ENCODE results near the gene LIPT1. TPM values are rescaled to one million over a fixed set of nuclear protein-coding genes. Genes with fewer than 3 reads are reported as not detected.

Gene LIPT1
- total RNA-seq, 6 experiments from 2014 or later: 1.9 to 5.0 (median 3.6) TPM

GRCh38 chr2:99140860-99141109, 14.0 kb upstream of the LIPT1 start:
- no peaks in the 10 kb centered on the region for H3K36me3 ChIP-seq
- peak overlapping the region; percentile 77 to 88 (median 81) for H3K4me3 ChIP-seq
- H3K27ac ChIP-seq: peak overlapping the region; percentile 61 to 73 (median 62)
- H3K27me3 ChIP-seq: no peaks in the 10 kb centered on the region
- peaks cover 0 to 7% (median 0%) of the 10 kb centered on the region in 4 donors for H3K4me1 ChIP-seq
- no peak for DNase-seq
- WGBS (ENCODE audit: insufficient coverage, low coverage, low lambda C conversion rate, missing lambda C conversion rate): 4% methylated on average over 6 of the region's 21 CpGs
- TF ChIP-seq POLR2A (IDR thresholded peaks at IDR 0.05) (peak; percentile 96), CTCF (IDR thresholded peaks at IDR 0.05) (no peak)
- intact Hi-C loops (cut with DNase I): no loop called here
- no peaks in the 10 kb centered on the region for H3K9me3 ChIP-seq
- peak; percentile 48 to 61 (median 58) for ATAC-seq

GRCh38 chr2:99141110-99142108, 13.4 kb upstream of the LIPT1 start, which contains the start of gene C2orf15:
Gene C2orf15 (plus strand): TSS chr2:99141707. CDS start chr2:99150559, 8,852 bp downstream.
- TF ChIP-seq POLR2A (IDR thresholded peaks at IDR 0.05) (no peak), CTCF (IDR thresholded peaks at IDR 0.05) (no peak)
- Histone ChIP-seq H3K4me3 (peak within 1 kb of the TSS; percentile 77 to 88 (median 81)), H3K36me3 (no peaks in the 10 kb centered on the region), H3K9me3 (no peaks in the 10 kb centered on the region), H3K27ac (peak within 1 kb of the TSS; percentile 61 to 73 (median 62)), H3K4me1 (peaks cover 0 to 7% (median 0%) of the 10 kb centered on the region in 4 donors), H3K27me3 (no peaks in the 10 kb centered on the region)
- WGBS (ENCODE audit: insufficient coverage, low coverage, low lambda C conversion rate, missing lambda C conversion rate): under 1% methylated on average over 49 of the region's 84 CpGs
- peak; percentile 97 to 99 (median 97) for ATAC-seq
- intact Hi-C loops (cut with DNase I): no loop called here
- DNase-seq: peak; percentile 98

- H3K27me3 ChIP-seq: no peaks in the 10 kb centered on the region
- peaks cover 0 to 11% (median 0%) of the 10 kb centered on the region in 4 donors for H3K4me1 ChIP-seq
- no peak overlapping the region for H3K4me3 ChIP-seq
- intact Hi-C loops (cut with DNase I): no loop called here
- no peak for TF ChIP-seq POLR2A (IDR thresholded peaks at IDR 0.05)
- no peak for TF ChIP-seq CTCF (IDR thresholded peaks at IDR 0.05)
- no peak overlapping the region for H3K27ac ChIP-seq
- WGBS (ENCODE audit: insufficient coverage, low coverage, low lambda C conversion rate, missing lambda C conversion rate): 50% methylated on average over 1 of the region's 1 CpG
- DNase-seq (no peak), ATAC-seq (no peak)
- no peaks in the 10 kb centered on the region for H3K36me3 ChIP-seq
- H3K9me3 ChIP-seq: no peaks in the 10 kb centered on the region
These were observed 4.1 kb upstream of the LIPT1 start for GRCh38 chr2:99150706-99151105.

GRCh38 chr2:99152199-99152895, 2.4 kb upstream of the LIPT1 start:
- Histone ChIP-seq H3K9me3 (no peaks in the 10 kb centered on the region), H3K4me1 (peaks cover 0 to 16% (median 0%) of the 10 kb centered on the region in 4 donors), H3K27ac (no peak overlapping the region), H3K36me3 (peaks cover 0 to 7% (median 0%) of the 10 kb centered on the region in 4 donors), H3K27me3 (no peaks in the 10 kb centered on the region), H3K4me3 (no peak overlapping the region)
- intact Hi-C loops (cut with DNase I): no loop called here
- TF ChIP-seq CTCF (IDR thresholded peaks at IDR 0.05) (no peak), POLR2A (IDR thresholded peaks at IDR 0.05) (no peak)
- 91% methylated on average over 7 of the region's 7 CpGs for WGBS (ENCODE audit: insufficient coverage, low coverage, low lambda C conversion rate, missing lambda C conversion rate)
- DNase-seq (no peak), ATAC-seq (no peak)

Measured in right lobe of liver (tissue), 6 donors.